COLO668 (cell line): ENCODE measurements around the gene SLC22A23.
A peak's percentile ranks its signal among the peaks of the same experiment; 100 is the strongest.

Source experiments
- DNase-seq: peaks from one replicate; lab custom pipeline; 2025; ENCODE audit not compliant: unreplicated experiment; lab: John Stamatoyannopoulos, UW

SLC22A23 gene

DNA sequence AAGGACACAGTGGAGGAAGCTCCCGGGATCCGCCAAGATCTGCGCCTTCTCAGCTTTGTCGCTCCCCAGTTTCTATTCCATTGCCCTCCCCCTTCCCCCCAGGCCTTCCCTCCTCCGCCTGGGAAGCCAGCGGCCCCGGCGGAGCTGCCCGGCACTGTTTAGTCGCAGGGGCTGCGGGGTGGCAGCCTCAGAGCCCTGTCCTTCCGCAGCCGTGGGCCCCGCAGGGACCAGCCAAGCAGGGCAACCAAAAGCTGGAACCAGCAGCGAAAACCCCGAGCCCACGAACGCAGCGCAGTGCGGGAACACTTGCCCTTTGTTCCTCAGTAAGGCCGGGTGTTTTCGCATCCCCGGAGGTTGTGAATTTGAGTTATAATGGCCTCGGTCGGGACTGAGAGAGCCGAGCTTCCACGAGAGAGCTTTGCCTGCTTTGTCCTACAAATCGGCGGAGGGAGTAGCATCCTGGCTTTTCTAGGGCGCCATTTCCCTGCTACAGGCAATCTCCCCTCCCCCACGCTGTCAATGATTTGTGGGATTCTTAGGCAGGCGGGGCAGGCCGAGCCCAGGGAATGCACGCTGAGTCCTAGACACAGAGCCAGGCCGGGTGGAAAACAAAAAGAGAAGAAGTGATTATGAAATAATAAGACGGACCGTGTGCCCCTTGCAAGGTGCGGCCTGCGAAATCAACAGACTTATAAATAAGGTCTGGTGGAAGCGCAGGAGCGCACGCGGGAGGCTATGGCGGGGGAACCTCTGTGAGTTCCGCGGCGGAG, 225.4 kb downstream of the SLC22A23 start:
- peak; percentile 87 for DNase-seq

DNA sequence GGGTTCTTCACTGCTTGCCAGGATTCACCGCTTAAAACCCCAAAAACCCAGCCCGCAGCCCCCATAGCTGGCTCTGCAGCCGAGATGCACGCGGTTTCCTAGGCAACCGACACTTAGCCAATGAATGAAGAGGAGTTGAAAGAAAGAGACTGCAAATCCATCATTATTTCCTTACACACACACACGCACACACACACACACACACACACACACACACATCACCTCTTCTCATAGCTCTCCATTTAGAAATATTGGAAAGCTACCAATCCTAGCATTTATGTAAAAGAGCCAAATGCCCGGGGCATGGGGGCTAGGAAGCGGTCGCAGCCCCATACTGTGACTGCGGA, 226.0 kb downstream of the SLC22A23 start:
- peak; percentile 72 for DNase-seq

DNA sequence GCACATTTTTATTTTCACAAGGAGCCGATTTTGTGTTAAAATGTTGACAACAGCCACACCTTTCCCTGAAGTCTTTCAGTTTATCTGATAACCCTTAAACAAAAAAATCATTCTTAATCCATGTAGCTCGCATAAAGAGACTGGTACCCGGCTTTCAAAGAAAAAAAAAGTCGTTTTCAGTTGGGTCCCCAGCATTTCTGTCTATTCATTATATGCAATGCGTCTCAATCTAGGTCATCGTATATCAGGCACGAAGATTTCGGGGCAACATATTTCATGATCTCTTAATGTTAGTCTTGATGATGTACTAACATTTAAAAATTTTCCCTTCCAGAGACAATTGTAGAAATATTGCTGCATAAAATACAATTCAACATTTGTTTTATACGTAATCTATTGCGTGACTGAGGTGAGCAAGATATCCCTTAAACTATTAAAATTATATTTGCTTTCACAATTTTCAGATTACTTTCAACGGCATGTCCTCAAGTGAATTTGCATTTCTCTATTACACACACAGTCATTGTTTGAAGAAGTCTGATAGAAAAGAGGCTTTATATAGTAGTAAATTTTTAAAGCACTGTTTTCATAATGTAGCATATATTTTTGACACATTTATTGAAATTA, 226.5 kb downstream of the SLC22A23 start:
- DNase-seq = no peak

DNA sequence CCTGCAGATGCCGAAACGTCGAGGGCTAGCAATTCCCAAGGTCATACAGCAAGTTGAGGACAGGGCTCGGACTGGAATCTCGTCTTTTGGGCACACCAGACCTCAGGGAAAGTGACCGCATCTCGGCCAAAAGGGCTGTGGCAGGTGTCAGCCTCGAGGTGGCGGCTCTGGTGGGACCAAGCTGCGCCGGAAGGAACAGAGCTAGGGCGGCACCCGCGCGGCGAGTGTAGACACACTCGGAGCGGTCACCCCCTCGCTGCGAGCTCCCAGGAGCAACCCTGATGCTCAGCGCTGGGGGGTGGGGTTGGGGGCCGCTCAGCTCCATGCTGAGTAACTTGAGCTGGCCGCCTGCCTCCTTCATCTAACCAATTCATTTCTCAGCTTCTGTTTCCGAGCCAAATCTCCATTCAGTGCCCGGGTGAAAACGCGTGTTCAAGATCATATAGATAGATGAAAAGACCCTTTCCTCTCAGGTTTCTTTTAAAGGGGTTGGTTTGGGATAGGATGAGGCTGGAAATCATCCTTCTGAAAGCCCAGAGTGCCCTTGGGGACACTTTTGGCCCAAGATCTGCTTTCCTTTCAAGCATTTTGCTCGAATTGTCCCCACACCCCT, 227.2 kb downstream of the SLC22A23 start:
- DNase-seq = peak; percentile 81

DNA sequence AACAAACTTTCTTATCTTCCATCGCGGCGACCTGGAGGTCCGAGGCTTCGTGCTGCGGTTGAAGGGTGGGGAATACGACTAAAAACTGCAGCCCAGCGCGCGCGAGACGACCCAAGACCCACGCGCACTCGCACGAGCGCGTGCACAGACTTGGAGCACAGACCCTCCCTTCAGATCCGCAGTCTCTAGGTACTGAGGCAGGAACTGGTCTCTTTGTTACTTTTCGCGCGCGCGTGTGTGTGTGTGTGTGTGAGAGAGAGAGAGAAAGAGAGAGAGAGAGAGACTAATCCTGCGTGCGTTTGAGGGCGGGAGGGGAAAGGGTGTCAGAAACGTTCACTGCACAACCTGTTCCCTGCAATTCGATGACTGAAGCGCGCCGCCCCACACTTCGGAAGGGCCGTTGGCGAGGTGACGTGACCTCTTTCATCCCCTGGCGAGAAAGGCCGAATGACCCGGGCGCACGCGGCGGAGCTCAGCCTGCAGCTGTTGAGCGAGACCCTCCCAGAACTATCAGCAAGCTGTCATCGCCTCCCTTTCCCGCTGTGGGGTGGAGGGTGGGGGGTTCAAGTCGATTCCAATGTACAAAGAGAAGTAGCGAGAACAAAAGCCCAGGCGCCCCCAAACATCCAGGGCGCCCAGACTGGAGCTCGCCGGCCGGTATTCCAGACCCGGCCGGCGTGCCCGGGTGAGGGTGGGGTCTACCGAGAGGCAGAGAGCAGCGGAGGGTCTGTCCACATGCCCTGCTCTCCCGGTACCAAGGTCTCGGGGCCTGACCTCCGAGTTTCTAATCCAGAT, 227.9 kb downstream of the SLC22A23 start:
- DNase-seq = peak; percentile 81

DNA sequence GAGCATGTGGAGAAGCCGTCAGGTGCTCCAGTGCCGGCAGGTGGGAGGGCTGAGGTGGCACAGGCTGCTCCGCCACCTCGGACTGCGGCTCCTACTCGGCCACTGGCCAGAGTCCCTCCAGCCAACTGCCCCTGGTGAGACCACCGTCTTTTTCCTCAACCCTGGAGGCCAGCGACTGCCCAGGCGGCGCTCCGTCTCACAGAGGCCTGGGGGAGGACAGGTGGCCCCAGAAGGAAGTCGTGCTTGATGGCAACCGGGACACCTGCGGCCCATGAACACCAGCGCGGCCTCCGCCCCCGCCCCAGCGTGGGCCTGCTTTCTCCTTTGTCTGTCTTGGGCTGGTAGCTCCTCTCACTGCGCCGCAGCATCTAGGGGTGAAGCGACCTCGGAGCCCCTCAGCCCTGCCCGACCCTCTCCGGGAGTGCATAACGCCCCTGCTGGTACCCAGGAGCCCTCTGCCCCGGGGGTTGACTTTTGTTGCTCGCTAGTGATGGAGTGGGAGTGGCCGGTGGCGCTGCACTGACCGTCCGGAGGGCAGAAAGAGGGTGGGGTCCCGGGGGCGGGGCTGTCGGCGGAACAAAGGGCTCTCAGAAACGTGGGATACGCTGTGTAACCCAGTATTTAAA, 228.7 kb downstream of the SLC22A23 start:
- peak; percentile 86 for DNase-seq

DNA sequence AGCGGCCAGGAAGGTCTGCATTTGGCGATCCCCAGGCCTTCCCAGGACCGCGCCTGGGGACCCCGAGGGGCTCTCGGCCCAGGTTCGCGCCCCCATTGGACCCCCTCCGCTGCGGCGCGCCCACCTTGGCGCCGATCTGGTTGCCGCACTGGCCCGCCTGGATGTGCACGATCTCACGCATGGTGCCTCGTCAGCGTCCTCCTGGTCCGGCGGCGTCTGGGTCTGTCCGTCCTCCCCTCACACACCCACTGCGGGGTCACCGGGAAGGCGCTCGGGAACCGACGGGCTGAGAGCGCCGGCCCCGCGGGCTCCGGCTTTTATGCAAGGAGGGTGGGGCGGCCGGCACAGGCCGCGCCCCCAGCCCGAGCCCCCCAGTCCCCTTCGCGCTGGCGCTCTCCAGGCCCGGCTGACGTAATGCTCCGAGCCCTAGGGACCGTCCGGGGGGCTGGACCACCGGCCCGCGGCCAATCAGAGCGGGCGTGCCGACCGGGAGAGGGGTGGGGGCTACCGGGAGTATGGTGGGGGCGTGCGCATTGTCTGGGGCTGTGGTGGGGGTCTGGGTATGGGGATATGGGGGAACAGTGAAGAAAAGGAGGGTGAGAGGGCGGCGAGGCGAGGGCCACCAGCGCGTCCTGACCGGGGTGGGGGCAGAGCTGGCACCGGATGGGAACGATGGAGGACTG, 229.3 kb downstream of the SLC22A23 start, which contains the start of gene TUBB2B:
TUBB2B (minus strand) TSS at position 291 of the 683 bp plus-strand sequence; CDS start at position 181, 110 bp downstream.
- peak; percentile 92 for DNase-seq

DNA sequence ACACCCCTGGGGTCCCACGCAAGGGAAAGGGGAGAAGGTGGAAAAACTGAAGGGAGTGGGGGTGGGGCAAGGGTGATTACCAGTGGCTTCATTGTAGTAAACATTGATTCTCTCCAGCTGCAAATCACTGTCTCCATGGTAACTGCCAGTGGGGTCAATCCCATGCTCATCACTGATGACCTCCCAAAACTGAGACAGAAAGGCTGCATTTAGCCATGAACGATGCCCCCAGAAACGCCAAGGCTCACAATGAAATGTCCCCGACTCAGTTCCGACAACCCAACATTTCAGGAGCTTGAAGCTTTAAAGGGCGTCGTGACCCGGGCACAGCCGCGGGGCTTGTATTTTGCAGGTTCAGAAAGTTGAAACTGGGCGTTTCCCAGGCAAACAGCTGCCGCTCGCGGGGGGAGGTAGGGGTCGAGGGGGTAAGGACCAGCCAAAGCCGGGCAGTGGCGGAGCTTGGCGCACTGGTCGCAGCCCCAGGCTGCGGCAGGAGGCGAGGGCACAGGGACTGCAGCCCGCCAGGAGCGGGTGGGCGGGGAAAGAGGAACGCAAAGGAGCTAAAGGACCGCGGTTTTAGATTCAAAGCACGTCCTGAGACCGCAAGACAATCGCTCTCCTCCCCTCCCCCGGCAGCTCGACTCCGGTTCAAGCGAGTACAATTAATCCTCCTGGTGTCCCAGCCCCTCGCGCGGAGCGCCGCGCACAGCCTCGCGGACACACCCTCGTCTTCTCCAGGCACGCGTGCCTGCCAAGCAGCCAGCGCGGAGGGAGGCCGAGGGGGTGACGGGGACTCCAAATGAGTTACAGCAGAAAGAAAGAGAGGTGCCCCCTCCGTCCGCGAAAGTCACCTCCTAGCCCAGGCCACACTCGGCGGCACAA, 230.1 kb downstream of the SLC22A23 start:
- peak; percentile 69 for DNase-seq

DNA sequence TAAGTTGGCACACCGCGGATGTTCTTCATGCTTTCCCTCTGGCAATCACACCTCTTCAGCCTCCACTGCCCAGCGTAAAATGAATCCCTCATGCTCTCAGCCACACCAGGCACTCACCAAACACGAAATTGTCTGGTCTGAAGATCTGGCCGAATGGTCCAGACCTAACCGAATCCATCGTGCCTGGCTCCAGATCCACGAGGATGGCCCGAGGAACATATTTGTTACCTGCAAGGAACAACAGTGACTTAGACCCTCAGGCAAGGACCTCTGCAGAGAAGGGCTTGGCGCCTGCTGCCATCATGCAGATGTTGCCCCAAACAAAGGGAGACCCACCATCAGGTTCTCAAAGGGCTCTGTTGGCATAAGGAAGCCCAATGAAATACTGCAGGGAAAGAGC, 230.8 kb downstream of the SLC22A23 start:
- no peak for DNase-seq

DNA sequence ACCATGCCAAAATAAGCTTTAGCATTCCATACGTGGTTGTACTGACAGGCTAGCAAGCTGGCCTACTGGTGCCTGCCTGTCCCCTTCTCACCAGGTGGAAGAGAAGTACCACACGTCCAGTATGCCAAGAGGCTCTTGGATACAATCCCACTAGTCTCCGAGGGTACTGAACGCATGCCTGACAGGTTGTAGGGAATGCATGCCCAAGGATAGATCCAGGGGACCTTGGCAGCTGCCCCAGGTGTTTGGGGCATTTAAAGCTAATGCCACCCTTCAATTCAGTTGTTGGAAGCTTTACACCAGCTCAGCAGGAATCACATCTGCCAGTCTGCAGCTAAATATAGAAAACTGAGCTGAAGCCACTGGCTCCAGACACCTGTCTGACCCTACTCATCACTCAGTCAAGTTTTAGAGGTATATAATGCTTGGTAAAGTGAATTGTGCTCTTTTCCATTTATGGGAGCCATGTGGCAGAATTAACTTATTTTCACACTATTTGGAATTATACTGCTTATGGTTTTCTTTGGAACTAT, 234.3 kb downstream of the SLC22A23 start:
- peak; percentile 35 for DNase-seq

DNA sequence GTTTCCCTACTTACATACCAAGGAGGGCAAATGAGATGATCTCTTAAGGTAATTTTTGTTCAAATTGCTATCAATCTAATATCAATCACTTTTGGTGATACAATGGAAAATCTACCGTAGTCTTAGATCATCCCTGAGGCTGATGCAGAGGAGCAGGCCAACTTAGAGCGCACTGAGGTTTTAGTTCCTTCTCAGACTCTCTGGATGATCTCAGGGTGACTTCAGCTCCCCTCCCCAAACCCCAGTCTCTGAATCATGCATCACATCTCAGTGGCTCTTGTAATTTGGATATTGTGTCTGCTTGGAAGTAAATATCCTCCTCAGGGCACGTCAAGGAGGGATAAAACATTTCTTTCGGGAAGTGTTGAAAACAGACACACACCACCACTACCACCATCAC, 235.3 kb downstream of the SLC22A23 start:
- no peak for DNase-seq

DNA sequence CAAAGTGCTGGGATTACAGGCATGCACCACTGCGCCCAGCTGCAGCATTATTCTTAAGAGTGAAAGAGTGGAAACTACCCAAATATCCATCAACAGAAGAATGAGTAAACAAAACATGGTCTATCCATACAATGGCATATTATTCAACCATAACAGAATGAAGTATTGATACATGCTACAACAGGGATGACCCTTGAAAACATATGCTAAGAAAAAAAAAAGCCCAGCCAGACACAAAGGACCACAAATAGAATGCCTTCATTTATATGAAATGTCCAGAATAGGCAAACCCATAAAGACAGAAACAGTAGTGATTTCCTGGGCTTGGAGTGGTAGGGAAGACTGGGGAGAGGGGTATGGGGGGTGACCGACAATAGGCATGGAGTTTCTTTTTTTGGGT, 236.5 kb downstream of the SLC22A23 start:
- no peak for DNase-seq
